ENCODE data around the gene NMT1.

NMT1 gene

GRCh38 chr17:45150911-45151809, 90.0 kb downstream of the NMT1 start:
- TF ChIP-seq, protein P1, sequence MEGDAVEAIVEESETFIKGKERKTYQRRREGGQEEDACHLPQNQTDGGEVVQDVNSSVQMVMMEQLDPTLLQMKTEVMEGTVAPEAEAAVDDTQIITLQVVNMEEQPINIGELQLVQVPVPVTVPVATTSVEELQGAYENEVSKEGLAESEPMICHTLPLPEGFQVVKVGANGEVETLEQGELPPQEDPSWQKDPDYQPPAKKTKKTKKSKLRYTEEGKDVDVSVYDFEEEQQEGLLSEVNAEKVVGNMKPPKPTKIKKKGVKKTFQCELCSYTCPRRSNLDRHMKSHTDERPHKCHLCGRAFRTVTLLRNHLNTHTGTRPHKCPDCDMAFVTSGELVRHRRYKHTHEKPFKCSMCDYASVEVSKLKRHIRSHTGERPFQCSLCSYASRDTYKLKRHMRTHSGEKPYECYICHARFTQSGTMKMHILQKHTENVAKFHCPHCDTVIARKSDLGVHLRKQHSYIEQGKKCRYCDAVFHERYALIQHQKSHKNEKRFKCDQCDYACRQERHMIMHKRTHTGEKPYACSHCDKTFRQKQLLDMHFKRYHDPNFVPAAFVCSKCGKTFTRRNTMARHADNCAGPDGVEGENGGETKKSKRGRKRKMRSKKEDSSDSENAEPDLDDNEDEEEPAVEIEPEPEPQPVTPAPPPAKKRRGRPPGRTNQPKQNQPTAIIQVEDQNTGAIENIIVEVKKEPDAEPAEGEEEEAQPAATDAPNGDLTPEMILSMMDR (conservative IDR thresholded peaks at IDR 0.05; ENCODE audit: low read depth, low read length): no peak
- no peaks in the 10 kb centered on the region for H4K20me1 ChIP-seq (ENCODE audit: insufficient read depth)
- no peaks in the 10 kb centered on the region for H3K36me3 ChIP-seq (ENCODE audit: insufficient read depth)
- peak overlapping the region; percentile 90; the same call in 1 of the 2 replicates for H3K27ac ChIP-seq
- peaks cover 46% of the 10 kb centered on the region for H3K4me1 ChIP-seq (ENCODE audit: low read depth, poor library complexity, severe bottlenecking)
- no peak overlapping the region for H2AFZ ChIP-seq (ENCODE audit: low read depth)
- peaks cover 19% of the 10 kb centered on the region; the same call in 1 of the 2 replicates for H3K79me2 ChIP-seq (ENCODE audit: insufficient read depth, low read depth)
- peak overlapping the region; percentile 93 for H3K4me2 ChIP-seq
- no peaks in the 10 kb centered on the region for H3K27me3 ChIP-seq (ENCODE audit: insufficient read depth, low read depth)
- H3K9ac ChIP-seq: peak overlapping the region; percentile 58; the same call in 1 of the 2 replicates
- no peak overlapping the region for H3K4me3 ChIP-seq (IDR thresholded peaks at IDR 0.05; ENCODE audit: insufficient read depth, low read depth, low read length)

GRCh38 chr17:45155029-45155428, 93.9 kb downstream of the NMT1 start:
- Histone ChIP-seq H3K79me2 (ENCODE audit: insufficient read depth, low read depth) (peaks cover 29% of the 10 kb centered on the region), H3K4me1 (ENCODE audit: low read depth, poor library complexity, severe bottlenecking) (peaks cover 53% of the 10 kb centered on the region), H3K27me3 (ENCODE audit: insufficient read depth, low read depth) (no peaks in the 10 kb centered on the region), H3K4me3 (IDR thresholded peaks at IDR 0.05; ENCODE audit: insufficient read depth, low read depth, low read length) (no peak overlapping the region), H3K36me3 (ENCODE audit: insufficient read depth) (no peaks in the 10 kb centered on the region), H3K27ac (no peak overlapping the region; the same call in 1 of the 2 replicates), H2AFZ (ENCODE audit: low read depth) (no peak overlapping the region), H3K4me2 (no peak overlapping the region), H3K9ac (no peak overlapping the region), H4K20me1 (ENCODE audit: insufficient read depth) (no peaks in the 10 kb centered on the region)
- TF ChIP-seq, protein P1 (conservative IDR thresholded peaks at IDR 0.05; ENCODE audit: low read depth, low read length): no peak

DNA sequence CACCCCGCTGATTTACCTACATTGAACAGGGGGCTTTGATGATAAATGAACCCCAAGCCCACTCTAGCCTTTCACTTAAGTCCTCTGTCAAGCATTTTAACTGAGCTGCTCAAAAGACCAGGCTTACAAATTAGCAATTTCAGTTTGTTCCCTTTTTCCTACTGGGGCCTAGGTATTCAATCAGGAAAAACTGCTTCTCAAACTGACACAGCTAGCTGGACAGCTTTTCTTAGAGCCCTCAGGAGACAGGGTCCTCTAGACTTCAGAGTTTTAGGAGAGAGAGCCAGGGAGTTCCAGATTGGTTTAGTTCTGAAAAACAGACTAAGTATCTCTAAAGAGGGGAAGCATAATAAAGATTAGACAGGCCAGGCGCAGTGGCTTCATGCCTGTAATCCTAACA, 94.4 kb downstream of the NMT1 start:
- Histone ChIP-seq H3K9ac (no peak overlapping the region), H3K79me2 (ENCODE audit: insufficient read depth, low read depth) (peaks cover 34% of the 10 kb centered on the region), H3K4me3 (IDR thresholded peaks at IDR 0.05; ENCODE audit: insufficient read depth, low read depth, low read length) (no peak overlapping the region), H2AFZ (ENCODE audit: low read depth) (no peak overlapping the region), H3K27me3 (ENCODE audit: insufficient read depth, low read depth) (no peaks in the 10 kb centered on the region), H3K4me2 (no peak overlapping the region), H3K27ac (no peak overlapping the region; the same call in 1 of the 2 replicates), H3K36me3 (ENCODE audit: insufficient read depth) (no peaks in the 10 kb centered on the region), H3K4me1 (ENCODE audit: low read depth, poor library complexity, severe bottlenecking) (peaks cover 54% of the 10 kb centered on the region), H4K20me1 (ENCODE audit: insufficient read depth) (no peaks in the 10 kb centered on the region)
- TF ChIP-seq, protein P1 (conservative IDR thresholded peaks at IDR 0.05; ENCODE audit: low read depth, low read length): no peak

DNA sequence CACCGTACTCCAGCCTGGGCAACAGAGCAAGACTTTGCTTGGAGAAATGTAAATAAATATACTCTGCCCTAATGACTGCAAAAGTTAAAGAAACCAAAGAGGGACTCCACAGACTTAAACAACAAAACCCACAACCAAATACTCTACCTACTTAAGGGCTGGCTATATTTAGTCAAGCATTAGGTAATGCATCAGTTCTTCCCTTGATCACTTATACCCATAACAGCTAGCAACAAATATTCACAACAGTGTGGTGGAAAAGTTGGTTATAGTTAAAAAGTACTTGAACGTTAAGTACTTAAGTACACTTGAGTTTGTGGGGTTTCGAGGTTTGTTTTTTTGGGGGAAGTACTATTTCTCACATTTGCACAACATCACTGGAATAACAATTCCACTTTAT, 95.1 kb downstream of the NMT1 start:
- H3K4me1 ChIP-seq (ENCODE audit: low read depth, poor library complexity, severe bottlenecking): peaks cover 46% of the 10 kb centered on the region
- H3K27ac ChIP-seq: no peak overlapping the region
- H3K36me3 ChIP-seq (ENCODE audit: insufficient read depth): no peaks in the 10 kb centered on the region
- peaks cover 35% of the 10 kb centered on the region for H3K79me2 ChIP-seq (ENCODE audit: insufficient read depth, low read depth)
- no peaks in the 10 kb centered on the region for H4K20me1 ChIP-seq (ENCODE audit: insufficient read depth)
- TF ChIP-seq, protein P1 (conservative IDR thresholded peaks at IDR 0.05; ENCODE audit: low read depth, low read length): no peak
- H3K4me2 ChIP-seq: no peak overlapping the region
- no peaks in the 10 kb centered on the region for H3K27me3 ChIP-seq (ENCODE audit: insufficient read depth, low read depth)
- no peak overlapping the region for H3K4me3 ChIP-seq (IDR thresholded peaks at IDR 0.05; ENCODE audit: insufficient read depth, low read depth, low read length)
- H2AFZ ChIP-seq (ENCODE audit: low read depth): no peak overlapping the region
- H3K9ac ChIP-seq: no peak overlapping the region
